ENCODE data around the gene KDM6A.
"Not testable (repeated sequence)": the region's sequence is repeated elsewhere in the genome, so short reads cannot be mapped to it uniquely, and the experiment has no call there.

The KDM6A gene

GRCh38 chrX:44962944-44963343 is 90.0 kb downstream of the KDM6A start:
- no peak for DNase-seq (ENCODE audit: low read depth)

GRCh38 chrX:44967221-44967620 is 94.2 kb downstream of the KDM6A start:
- no peak for DNase-seq (ENCODE audit: low read depth)

- DNase-seq (ENCODE audit: low read depth), result no peak
These were observed 97.7 kb downstream of the KDM6A start for GRCh38 chrX:44970709-44971108.

GRCh38 chrX:44971674-44972073 is 98.7 kb downstream of the KDM6A start:
- no peak for DNase-seq (ENCODE audit: low read depth)

- DNase-seq (ENCODE audit: low read depth), result no peak
These were observed 99.1 kb downstream of the KDM6A start for GRCh38 chrX:44972132-44972531.

GRCh38 chrX:44973420-44973932 is 100.5 kb downstream of the KDM6A start:
- DNase-seq (ENCODE audit: low read depth), result no peak

- DNase-seq (ENCODE audit: low read depth), result no peak
These were observed 101.5 kb downstream of the KDM6A start for GRCh38 chrX:44974451-44974850.

- no peak for DNase-seq (ENCODE audit: low read depth)
These were observed 102.8 kb downstream of the KDM6A start for GRCh38 chrX:44975666-44976263.

- DNase-seq (ENCODE audit: low read depth), result no peak
These were observed 106.0 kb downstream of the KDM6A start for GRCh38 chrX:44978976-44979375.

GRCh38 chrX:44980403-44980802 is 107.4 kb downstream of the KDM6A start:
- DNase-seq (ENCODE audit: low read depth), result no peak

- DNase-seq (ENCODE audit: low read depth), result no peak
These were observed 107.9 kb downstream of the KDM6A start for GRCh38 chrX:44980883-44981282.

- no peak for DNase-seq (ENCODE audit: low read depth)
These were observed 117.2 kb downstream of the KDM6A start for GRCh38 chrX:44989995-44990770.

GRCh38 chrX:44992775-44993174 is 119.8 kb downstream of the KDM6A start:
- DNase-seq (ENCODE audit: low read depth), result no peak

- DNase-seq (ENCODE audit: low read depth), result no peak
These were observed 123.3 kb downstream of the KDM6A start for GRCh38 chrX:44996277-44996676.

GRCh38 chrX:44997282-44997812 is 124.4 kb downstream of the KDM6A start:
- no peak for DNase-seq (ENCODE audit: low read depth)

- DNase-seq (ENCODE audit: low read depth), result no peak
These were observed 124.9 kb downstream of the KDM6A start for GRCh38 chrX:44997888-44998287.

- not testable (repeated sequence) for DNase-seq (ENCODE audit: low read depth)
These were observed 126.2 kb downstream of the KDM6A start for GRCh38 chrX:44999237-44999636.

- DNase-seq (ENCODE audit: low read depth), result not testable (repeated sequence)
These were observed 126.9 kb downstream of the KDM6A start for GRCh38 chrX:44999872-45000271.

- no peak for DNase-seq (ENCODE audit: low read depth)
These were observed 128.1 kb downstream of the KDM6A start for GRCh38 chrX:45001048-45001447.

- DNase-seq (ENCODE audit: low read depth), result no peak
These were observed 130.1 kb downstream of the KDM6A start for GRCh38 chrX:45003085-45003484.

GRCh38 chrX:45006002-45006800 is 133.2 kb downstream of the KDM6A start:
- no peak for DNase-seq (ENCODE audit: low read depth)

- no peak for DNase-seq (ENCODE audit: low read depth)
These were observed 134.6 kb downstream of the KDM6A start for GRCh38 chrX:45007598-45007997.

All from non-pigmented ciliary epithelial cell (primary cell).